GM21528 (cell line): ENCODE results near the gene NINJ2.
A peak's percentile ranks its signal among the peaks of the same experiment; 100 is the strongest.
"Not testable (repeated sequence)": the region's sequence is repeated elsewhere in the genome, so short reads cannot be mapped to it uniquely, and the experiment has no call there.

Experiments
- ATAC-seq: cut with Tn5 transposase; IDR thresholded peaks from one replicate; pipeline ENCODE4 v1.9.1; 2021; ENCODE audit warnings: mild to moderate bottlenecking, moderate library complexity; ENCODE audit not compliant: unreplicated experiment, low FRiP score

The NINJ2 gene

GRCh38 chr12:642633-643474 is 20.4 kb downstream of the NINJ2 start:
- peak; percentile 60 for ATAC-seq

GRCh38 chr12:641321-641720 is 21.9 kb downstream of the NINJ2 start:
- not testable (repeated sequence) for ATAC-seq

- no peak for ATAC-seq
Observed at GRCh38 chr12:640773-641172, 22.5 kb downstream of the NINJ2 start.

DNA sequence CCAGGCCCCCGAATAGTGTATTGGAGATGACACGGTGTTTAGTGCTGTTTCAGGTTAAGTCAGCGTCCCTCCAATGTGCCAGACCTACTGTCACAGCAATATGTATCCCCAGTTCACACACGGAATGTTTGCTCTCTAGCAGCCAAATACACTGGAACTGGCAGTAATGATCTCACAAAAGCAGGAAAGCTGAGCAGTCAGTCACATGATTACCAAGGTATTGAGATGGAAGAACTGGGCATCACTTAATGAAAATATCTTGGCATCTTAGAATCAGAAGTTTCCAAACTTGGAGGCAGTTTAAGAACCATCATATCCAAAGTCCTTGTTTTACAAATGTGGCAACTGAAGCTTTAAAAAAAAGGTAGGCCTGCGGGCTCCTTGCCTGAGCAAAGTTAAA is 23.3 kb downstream of the NINJ2 start:
- ATAC-seq, result no peak

- no peak for ATAC-seq
Observed at GRCh38 chr12:639566-639965, 23.7 kb downstream of the NINJ2 start.

- ATAC-seq, result no peak
Observed at GRCh38 chr12:638953-639557, 24.2 kb downstream of the NINJ2 start.

DNA sequence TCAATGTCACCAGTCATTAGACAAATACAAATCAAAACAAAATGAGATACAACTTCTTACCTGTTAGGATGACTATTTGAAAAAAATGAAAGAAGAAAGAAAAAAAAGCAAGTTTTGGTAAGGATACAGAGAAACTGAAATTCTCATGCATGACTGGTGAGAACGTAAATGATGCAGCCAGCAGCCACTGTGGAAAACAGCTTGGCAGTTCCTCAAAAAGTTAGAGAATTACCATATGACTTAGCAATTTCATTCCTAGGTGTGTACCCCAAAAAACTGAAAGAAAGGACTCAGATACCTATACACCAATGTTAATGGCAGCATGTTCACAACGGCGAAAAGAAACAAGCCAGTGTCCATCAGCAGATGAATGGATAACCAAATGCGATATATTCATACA is 26.6 kb downstream of the NINJ2 start:
- no peak for ATAC-seq

GRCh38 chr12:633731-634130 is 29.5 kb downstream of the NINJ2 start:
- no peak for ATAC-seq

DNA sequence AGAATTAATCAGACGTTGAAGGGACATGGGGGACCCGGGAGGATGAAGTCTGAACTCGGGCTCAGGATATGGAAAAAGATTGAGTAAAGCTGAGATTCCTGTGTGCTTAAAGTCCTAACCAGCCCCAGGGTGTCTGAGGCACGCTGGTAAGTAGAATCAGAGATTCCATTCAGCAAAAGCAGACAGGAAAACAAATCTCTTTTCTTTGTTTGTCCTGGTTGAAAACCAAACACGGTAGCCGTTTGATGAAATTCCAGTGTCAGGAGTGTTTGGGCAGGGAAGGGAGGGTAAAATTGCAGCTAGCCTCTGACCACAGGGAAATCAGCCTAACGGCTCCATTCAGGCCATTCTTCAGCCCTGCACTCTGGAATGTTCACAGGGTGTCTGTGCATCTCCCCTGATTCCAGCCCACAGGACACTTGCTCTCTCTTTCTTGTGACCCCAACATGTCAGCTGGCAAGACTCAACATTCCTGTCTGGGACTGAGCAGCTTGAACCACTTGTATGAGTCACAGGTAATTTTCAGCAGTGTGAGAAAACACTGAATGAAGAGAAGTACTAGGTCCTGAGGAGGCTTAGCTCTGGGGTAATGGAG is 31.0 kb downstream of the NINJ2 start:
- ATAC-seq, result no peak

DNA sequence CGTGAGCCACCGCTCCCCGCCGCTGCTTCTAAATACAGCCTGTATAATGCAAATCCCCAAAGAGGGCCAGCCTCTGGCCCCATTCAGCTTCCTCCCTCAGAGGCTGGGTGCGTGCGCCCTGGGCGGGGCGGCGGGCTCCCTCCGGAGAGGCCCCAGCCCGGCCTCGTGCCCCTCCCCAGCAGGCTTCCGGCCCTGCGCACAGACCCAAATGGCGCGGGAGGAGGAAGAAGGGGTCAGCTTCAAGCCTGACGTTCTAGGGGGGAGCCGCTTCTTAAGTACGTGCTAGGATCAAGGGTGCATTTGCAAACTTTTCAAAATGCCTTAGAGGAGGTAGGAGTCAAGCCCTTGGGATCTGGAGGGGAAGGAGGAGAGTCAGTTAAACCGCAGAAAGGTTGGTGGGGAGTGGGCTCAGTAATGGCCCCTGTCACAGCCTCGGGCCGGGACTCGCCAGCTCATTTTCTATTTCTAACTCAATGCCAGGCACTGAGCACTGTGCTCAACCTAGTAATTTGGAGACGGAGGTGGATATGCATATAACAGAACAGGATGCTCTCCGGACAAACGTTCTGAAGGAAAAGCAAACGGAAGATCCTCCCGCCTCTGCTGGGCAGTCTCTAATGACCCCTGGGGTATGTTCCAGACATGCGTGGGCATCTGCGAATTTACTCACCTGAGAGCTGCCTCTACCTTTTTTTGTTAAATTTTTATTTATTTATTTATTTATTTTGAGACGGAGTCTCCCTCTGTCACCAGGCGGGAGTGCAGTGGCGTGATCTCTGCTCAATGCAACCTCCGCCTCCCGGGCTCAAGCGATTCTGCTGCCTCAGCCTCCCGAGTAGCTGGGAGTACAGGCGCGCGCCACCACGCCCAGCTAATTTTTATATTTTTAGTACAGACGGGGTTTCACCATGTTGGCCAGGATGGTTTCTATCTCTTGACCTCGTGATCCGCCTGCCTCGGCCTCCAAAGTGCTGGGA is 32.3 kb downstream of the NINJ2 start:
- no peak for ATAC-seq

- not testable (repeated sequence) for ATAC-seq
Observed at GRCh38 chr12:628742-629078, 34.5 kb downstream of the NINJ2 start.

- no peak for ATAC-seq
Observed at GRCh38 chr12:627863-628741, 35.1 kb downstream of the NINJ2 start.

- no peak for ATAC-seq
Observed at GRCh38 chr12:627285-627684, 36.0 kb downstream of the NINJ2 start.

GRCh38 chr12:625998-626397 is 37.2 kb downstream of the NINJ2 start:
- ATAC-seq, result no peak

GRCh38 chr12:623865-624372 is 39.3 kb downstream of the NINJ2 start:
- ATAC-seq, result no peak

DNA sequence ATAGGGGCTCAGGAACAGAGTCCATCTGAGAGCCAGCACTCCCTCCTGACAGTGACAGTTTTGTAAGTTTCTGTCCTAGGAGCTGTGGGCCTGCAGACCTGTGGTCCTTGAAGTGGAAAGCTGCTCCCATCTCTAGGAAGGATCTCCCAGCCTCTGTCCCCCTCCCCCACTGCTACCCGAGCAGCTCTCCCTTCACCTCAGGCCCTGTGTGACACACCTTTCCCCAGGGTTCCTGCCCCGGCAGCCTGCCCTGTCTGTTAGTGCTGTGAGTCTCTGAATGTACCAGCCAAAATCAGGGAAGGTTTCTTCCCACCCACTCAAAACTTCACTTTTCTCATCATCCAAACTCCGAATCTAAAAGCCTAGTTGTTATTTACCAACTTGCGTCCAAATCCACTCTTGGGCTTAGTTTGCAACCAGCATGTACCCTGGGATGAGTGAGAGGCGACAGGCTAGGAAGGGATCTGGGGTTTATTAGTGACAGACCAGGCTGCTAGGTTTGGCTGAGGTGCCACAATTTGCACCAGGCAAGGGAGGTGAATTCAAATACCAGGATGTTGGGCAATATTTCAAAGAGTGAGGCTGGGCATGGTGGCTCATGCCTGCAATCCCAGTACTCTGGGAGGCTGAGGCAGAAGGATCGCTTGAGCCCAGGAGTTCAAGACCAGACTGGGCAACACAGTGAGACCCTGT is 39.9 kb downstream of the NINJ2 start:
- no peak for ATAC-seq

DNA sequence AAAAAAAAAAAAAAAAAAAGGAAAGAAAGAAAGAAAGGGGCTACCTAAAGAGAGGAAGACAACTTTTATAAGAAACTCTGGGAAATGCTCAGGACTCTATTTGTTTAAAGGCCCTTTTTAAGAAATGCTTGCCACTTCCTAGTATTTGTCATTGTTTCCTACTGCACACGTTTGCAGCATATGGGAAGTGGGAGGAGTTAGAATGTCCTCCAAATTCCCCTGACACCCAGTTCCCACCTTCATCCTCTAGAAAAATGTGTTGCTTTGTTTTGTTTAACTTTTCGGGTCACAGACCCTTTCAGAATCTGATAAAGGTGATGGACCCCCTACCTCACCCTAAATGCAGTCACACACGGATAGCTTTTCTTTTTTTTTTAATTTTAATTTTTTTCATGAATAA is 40.8 kb downstream of the NINJ2 start:
- ATAC-seq, result no peak

GRCh38 chr12:619346-619745 is 43.9 kb downstream of the NINJ2 start:
- ATAC-seq, result no peak

DNA sequence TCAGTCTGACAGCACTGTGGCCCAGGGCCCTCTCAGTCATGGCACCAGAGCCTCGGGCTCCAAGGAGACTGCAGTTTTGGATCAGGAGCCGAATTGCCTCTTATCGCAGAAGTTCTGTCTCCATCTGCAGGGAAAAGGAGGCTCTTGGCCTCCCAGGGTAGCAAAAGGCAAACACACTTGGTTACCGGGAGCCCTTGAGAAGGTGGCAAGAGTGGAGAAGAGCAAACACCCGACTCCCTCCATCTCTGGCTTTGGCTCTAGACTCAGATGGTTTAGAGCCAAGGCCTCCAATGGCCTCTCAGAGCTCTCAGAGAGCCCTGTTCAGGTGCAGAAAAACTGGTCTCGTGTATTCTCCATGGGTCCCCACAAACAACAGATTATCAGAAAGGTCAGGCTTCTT is 44.6 kb downstream of the NINJ2 start:
- ATAC-seq, result no peak
